Activated naive CD4-positive, alpha-beta T cell treated with anti-CD3 and anti-CD28 coated beads, Interleukin-2, amount 10 ng/mL, durations not matched to agents 7 days and 5 days (primary cell): Measurements from ENCODE around the gene CFL2.

Experiments used
- CTCF ChIA-PET: fragments of 350-600 bp; sonication (Branson Sonifier 250); formaldehyde crosslinking; loops from one replicate; lab custom pipeline; 2021; ENCODE audit warnings: antibody characterized with exemption; lab: Charles Lee
- DNase-seq: peaks from one replicate; pipeline ENCODE4 v3.0.0-alpha.2; 2020
- H3K27ac Mint-ChIP-seq: one replicate; pipeline ENCODE4 v1.8.0; 2021; ENCODE audit warnings: mild to moderate bottlenecking, moderate library complexity, mixed read lengths
- H3K27me3 Mint-ChIP-seq: one replicate; pipeline ENCODE4 v1.8.0; 2021; ENCODE audit warnings: mild to moderate bottlenecking, mixed read lengths
- H3K36me3 Mint-ChIP-seq: one replicate; pipeline ENCODE4 v1.8.0; 2021; ENCODE audit warnings: mixed read lengths
- H3K4me1 Mint-ChIP-seq: one replicate; pipeline ENCODE4 v1.8.0; 2021; ENCODE audit warnings: mixed read lengths
- H3K4me3 Mint-ChIP-seq: one replicate; pipeline ENCODE4 v1.8.0; 2021; ENCODE audit warnings: mild to moderate bottlenecking, moderate library complexity, mixed read lengths
- H3K9me3 Mint-ChIP-seq: one replicate; pipeline ENCODE4 v1.8.0; 2021; ENCODE audit warnings: mixed read lengths

The CFL2 gene

GRCh38 chr14:34678306-34678705 is 36.1 kb downstream of the CFL2 start:
- peaks cover 8% of the 10 kb centered on the region for H3K4me1 Mint-ChIP-seq
- peaks cover 10% of the 10 kb centered on the region for H3K27me3 Mint-ChIP-seq
- H3K27ac Mint-ChIP-seq: no peak overlapping the region
- CTCF ChIA-PET: no interaction called here
- no peaks in the 10 kb centered on the region for H3K9me3 Mint-ChIP-seq
- H3K4me3 Mint-ChIP-seq: no peak overlapping the region
- DNase-seq: no peak
- H3K36me3 Mint-ChIP-seq: no peaks in the 10 kb centered on the region

GRCh38 chr14:34676516-34677211 is 37.7 kb downstream of the CFL2 start:
- Mint-ChIP-seq H3K9me3 (no peaks in the 10 kb centered on the region), H3K4me3 (no peak overlapping the region), H3K36me3 (no peaks in the 10 kb centered on the region), H3K4me1 (no peaks in the 10 kb centered on the region), H3K27ac (no peak overlapping the region), H3K27me3 (peaks cover 10% of the 10 kb centered on the region)
- DNase-seq: no peak
- CTCF ChIA-PET: interaction anchor here (0.9 to 1.1 kb wide), 2 partner anchors 46 to 466 kb away, joined by 3 to 6 read pairs; no protein-coding TSS in a partner anchor

GRCh38 chr14:34673702-34674101 is 40.7 kb downstream of the CFL2 start:
- no peaks in the 10 kb centered on the region for H3K4me1 Mint-ChIP-seq

GRCh38 chr14:34671716-34672115 is 42.7 kb downstream of the CFL2 start:
- Mint-ChIP-seq H3K9me3 (no peaks in the 10 kb centered on the region), H3K4me1 (no peaks in the 10 kb centered on the region), H3K27me3 (no peaks in the 10 kb centered on the region), H3K4me3 (no peak overlapping the region), H3K36me3 (no peaks in the 10 kb centered on the region), H3K27ac (no peak overlapping the region)
- DNase-seq: no peak
- CTCF ChIA-PET: interaction anchor here (0.7 to 7.3 kb wide), 5 partner anchors 41 to 745 kb away, joined by 3 to 66 read pairs (median 5); no protein-coding TSS in a partner anchor

More at GRCh38 chr14:34673702-34674101, 40.7 kb downstream of the CFL2 start:
- H3K9me3 Mint-ChIP-seq: no peaks in the 10 kb centered on the region
- no peak overlapping the region for H3K4me3 Mint-ChIP-seq
- H3K36me3 Mint-ChIP-seq: no peaks in the 10 kb centered on the region
- H3K27ac Mint-ChIP-seq: no peak overlapping the region
- H3K27me3 Mint-ChIP-seq: no peaks in the 10 kb centered on the region
- CTCF ChIA-PET: interaction anchor here (0.9 to 7.3 kb wide), 7 partner anchors 19 to 743 kb away, joined by 3 to 66 read pairs (median 5); no protein-coding TSS in a partner anchor
- no peak for DNase-seq

GRCh38 chr14:34668111-34668510 is 46.3 kb downstream of the CFL2 start:
- DNase-seq: no peak
- peaks cover 3% of the 10 kb centered on the region for H3K27me3 Mint-ChIP-seq
- peaks cover 5% of the 10 kb centered on the region for H3K4me1 Mint-ChIP-seq
- no peaks in the 10 kb centered on the region for H3K9me3 Mint-ChIP-seq
- no peaks in the 10 kb centered on the region for H3K36me3 Mint-ChIP-seq
- H3K27ac Mint-ChIP-seq: no peak overlapping the region
- CTCF ChIA-PET: no interaction called here
- H3K4me3 Mint-ChIP-seq: no peak overlapping the region

- H3K4me3 Mint-ChIP-seq: no peak overlapping the region
- H3K27ac Mint-ChIP-seq: no peak overlapping the region
- peaks cover 8% of the 10 kb centered on the region for H3K27me3 Mint-ChIP-seq
- H3K36me3 Mint-ChIP-seq: no peaks in the 10 kb centered on the region
- H3K4me1 Mint-ChIP-seq: peaks cover 5% of the 10 kb centered on the region
- H3K9me3 Mint-ChIP-seq: no peaks in the 10 kb centered on the region
- CTCF ChIA-PET: no interaction called here
- DNase-seq: no peak
Measured at GRCh38 chr14:34667007-34667406, 47.4 kb downstream of the CFL2 start.

GRCh38 chr14:34665785-34666435 is 48.5 kb downstream of the CFL2 start:
- Mint-ChIP-seq H3K27ac (peak overlapping the region; percentile 86), H3K27me3 (peaks cover 12% of the 10 kb centered on the region), H3K4me3 (no peak overlapping the region), H3K4me1 (peaks cover 5% of the 10 kb centered on the region), H3K36me3 (no peaks in the 10 kb centered on the region), H3K9me3 (no peaks in the 10 kb centered on the region)
- DNase-seq: no peak
- CTCF ChIA-PET: no interaction called here

GRCh38 chr14:34662561-34663088 is 51.8 kb downstream of the CFL2 start:
- Mint-ChIP-seq H3K27ac (no peak overlapping the region), H3K27me3 (peaks cover 12% of the 10 kb centered on the region), H3K36me3 (no peaks in the 10 kb centered on the region), H3K9me3 (no peaks in the 10 kb centered on the region), H3K4me1 (peaks cover 5% of the 10 kb centered on the region), H3K4me3 (no peak overlapping the region)
- no peak for DNase-seq
- CTCF ChIA-PET: no interaction called here

- no peak overlapping the region for H3K4me3 Mint-ChIP-seq
- H3K36me3 Mint-ChIP-seq: no peaks in the 10 kb centered on the region
- peaks cover 12% of the 10 kb centered on the region for H3K27me3 Mint-ChIP-seq
- H3K27ac Mint-ChIP-seq: no peak overlapping the region
- no peak for DNase-seq
- CTCF ChIA-PET: no interaction called here
- no peaks in the 10 kb centered on the region for H3K4me1 Mint-ChIP-seq
- H3K9me3 Mint-ChIP-seq: no peaks in the 10 kb centered on the region
Measured at GRCh38 chr14:34660796-34661195, 53.6 kb downstream of the CFL2 start.
